Panc1 (cell line): ENCODE measurements around the gene TMEM156.
"Not testable (repeated sequence)": the region's sequence is repeated elsewhere in the genome, so short reads cannot be mapped to it uniquely, and the experiment has no call there.

ENCODE experiments used
- CTCF ChIP-seq: fragments of 450-650 bp; IDR thresholded peaks from 2 replicates; pipeline ENCODE4 v1.5.1; 2017; ENCODE audit warnings: mild to moderate bottlenecking
- POLR2AphosphoS5 ChIP-seq: IDR thresholded peaks from 2 replicates; pipeline ENCODE4 v1.6.1; 2012; ENCODE audit warnings: mild to moderate bottlenecking, low read depth, low read length, moderate library complexity
- SIN3A ChIP-seq: IDR thresholded peaks from 2 replicates; pipeline ENCODE4 v1.6.1; 2012; ENCODE audit warnings: low read depth, mild to moderate bottlenecking, low read length, moderate library complexity, borderline replicate concordance; ENCODE audit not compliant: insufficient read depth

DNA sequence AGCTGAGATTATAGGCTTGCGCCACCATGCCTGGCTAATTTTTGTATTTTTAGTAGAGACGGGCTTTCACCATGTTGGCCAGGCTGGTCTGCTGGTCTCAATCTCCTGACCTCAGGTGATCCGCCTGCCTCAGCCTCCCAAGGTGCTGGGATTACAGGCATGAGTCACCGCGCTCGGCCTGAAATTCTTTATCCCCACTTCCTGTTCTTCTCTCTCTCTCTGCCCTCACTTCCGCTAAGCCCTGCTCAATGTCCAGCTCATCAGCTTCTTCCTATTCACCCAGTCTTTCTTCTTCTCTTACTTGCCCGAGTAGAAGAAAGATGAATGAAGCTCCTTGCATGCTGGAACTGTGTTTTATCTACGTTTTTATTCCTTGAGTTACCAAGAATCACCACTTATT lies 43.9 kb downstream of the TMEM156 start:
- TF ChIP-seq CTCF, SIN3A, POLR2AphosphoS5: not testable (repeated sequence)
